ENCODE results near the gene PLXNA2.

DNA sequence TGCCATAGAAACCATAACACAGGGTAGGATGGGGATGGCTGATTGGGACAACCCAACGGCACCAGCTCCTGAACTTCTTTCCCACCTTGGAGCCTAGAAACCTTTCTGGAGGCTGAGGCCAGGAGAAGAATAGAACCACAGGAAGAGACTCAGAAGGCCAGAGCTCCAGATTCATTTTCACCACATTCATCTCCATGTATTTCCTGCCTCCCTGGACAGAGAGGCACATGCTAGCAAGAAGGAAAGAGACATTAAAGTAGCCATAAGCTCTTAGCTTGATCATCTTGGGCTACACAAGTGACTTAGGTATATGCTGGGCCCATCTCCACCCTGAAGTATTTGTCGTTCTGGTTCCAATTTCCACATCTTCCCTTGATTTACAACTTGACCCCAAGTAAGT is 44.1 kb downstream of the PLXNA2 start:
- TF ChIP-seq POU2F2 (IDR thresholded peaks at IDR 0.05; ENCODE audit: low read depth, low read length), result no peak
- TF ChIP-seq POLR2A (IDR thresholded peaks at IDR 0.05; ENCODE audit: low read depth, low read length), result no peak

Measured in GM12891 (cell line).